HEK293 (cell line): ENCODE measurements around the gene MPDU1.
A peak's percentile ranks its signal among the peaks of the same experiment; 100 is the strongest.

Experiments used
- CTCF ChIA-PET: fragments of 350-600 bp; formaldehyde crosslinking; extraction: SDS; loops from one replicate; lab custom pipeline; 2021; ENCODE audit warnings: antibody characterized with exemption; lab: Yijun Ruan, JAX
- POLR2A ChIA-PET: fragments of 300-600 bp; formaldehyde crosslinking; extraction: SDS; loops from one replicate; lab custom pipeline; 2020; ENCODE audit warnings: antibody characterized with exemption, inconsistent platforms; lab: Yijun Ruan, JAX
- H3K27ac ChIP-seq: fragments of 200-500 bp; sonication (Bioruptor generic); 2 replicates; pipeline ENCODE4 v1.5.1; 2014; ENCODE audit warnings: low read depth, low read length, control low read depth, inconsistent platforms; ENCODE audit errors: extremely low read depth
- H3K36me3 ChIP-seq, 2 experiments: fragments of 200-500 bp in 1 of 2; sonication (Bioruptor generic) in 1 of 2; 1 replicate in 1 of 2; 2 replicates in 1 of 2; pipeline ENCODE4 v1.5.1; 2014 to 2017; ENCODE audit warnings: inconsistent platforms in 2 of 2, low read length in 2 of 2; ENCODE audit not compliant: control insufficient read depth in 2 of 2, insufficient read depth in 1 of 2
- H3K4me1 ChIP-seq: fragments of 200-500 bp; sonication (Bioruptor generic); 2 replicates; pipeline ENCODE4 v1.5.1; 2014; ENCODE audit warnings: mild to moderate bottlenecking, low read length, inconsistent platforms; ENCODE audit not compliant: control insufficient read depth, insufficient read depth
- H3K4me3 ChIP-seq: 2 replicates; pipeline ENCODE4 v1.5.1; 2011; ENCODE audit warnings: low read depth, mild to moderate bottlenecking, control low read depth, low read length, moderate library complexity
- H3K9me3 ChIP-seq: fragments of 200-500 bp; sonication (Bioruptor generic); 2 replicates; pipeline ENCODE4 v1.5.1; 2014; ENCODE audit warnings: low read depth, low read length, inconsistent platforms; ENCODE audit not compliant: control insufficient read depth, insufficient read depth
- HOXA7 ChIP-seq: sonication (generic); formaldehyde crosslinking; IDR thresholded peaks from 2 replicates; pipeline ENCODE4 v1.8.1; 2022; ENCODE audit warnings: missing genetic modification reagents, borderline replicate concordance
- KLF10 ChIP-seq: fragments of 450-650 bp; IDR thresholded peaks from 2 replicates; pipeline ENCODE4 v1.5.1; 2018; ENCODE audit warnings: missing biosample characterization, mild to moderate bottlenecking, missing genetic modification characterization
- KLF9 ChIP-seq: fragments of 450-650 bp; formaldehyde crosslinking; IDR thresholded peaks from 2 replicates; pipeline ENCODE4 v1.5.1; 2016; ENCODE audit warnings: missing biosample characterization, missing genetic modification characterization, low read depth
- SCRT2 ChIP-seq: fragments of 450-650 bp; formaldehyde crosslinking; IDR thresholded peaks from 2 replicates; pipeline ENCODE4 v1.5.1; 2016; ENCODE audit warnings: missing biosample characterization, missing genetic modification characterization
- YY2 ChIP-seq: fragments of 450-650 bp; formaldehyde crosslinking; IDR thresholded peaks from 2 replicates; pipeline ENCODE4 v1.5.1; 2016; ENCODE audit warnings: missing biosample characterization, missing genetic modification characterization
- ZBTB7A ChIP-seq: fragments of 450-650 bp; formaldehyde crosslinking; IDR thresholded peaks from 2 replicates; pipeline ENCODE4 v1.5.1; 2016; ENCODE audit warnings: low read depth, missing biosample characterization, missing genetic modification characterization
- ZNF354C ChIP-seq: fragments of 450-650 bp; formaldehyde crosslinking; IDR thresholded peaks from 2 replicates; pipeline ENCODE4 v1.5.1; 2016; ENCODE audit warnings: missing biosample characterization, missing genetic modification characterization, low read depth, borderline replicate concordance
- ZNF416 ChIP-seq: fragments of 450-650 bp; formaldehyde crosslinking; IDR thresholded peaks from 2 replicates; pipeline ENCODE4 v1.5.1; 2016; ENCODE audit warnings: missing biosample characterization, missing genetic modification characterization
- ZNF521 ChIP-seq: fragments of 450-650 bp; formaldehyde crosslinking; IDR thresholded peaks from 2 replicates; pipeline ENCODE4 v1.5.1; 2017; ENCODE audit warnings: missing biosample characterization, mild to moderate bottlenecking, missing genetic modification characterization
- ZSCAN30 ChIP-seq: fragments of 450-650 bp; IDR thresholded peaks from 2 replicates; pipeline ENCODE4 v1.5.1; 2018; ENCODE audit warnings: missing biosample characterization, mild to moderate bottlenecking, missing genetic modification characterization, moderate library complexity
- TF ChIP-seq, protein P1 (sequence below): fragments of 450-650 bp; formaldehyde crosslinking; IDR thresholded peaks from 2 replicates; pipeline ENCODE4 v1.5.1; 2017; ENCODE audit warnings: missing biosample characterization, missing genetic modification characterization
- TF ChIP-seq, protein P2 (sequence below): fragments of 450-650 bp; formaldehyde crosslinking; IDR thresholded peaks from 2 replicates; pipeline ENCODE4 v1.5.1; 2017; ENCODE audit warnings: missing biosample characterization, missing genetic modification characterization

MPDU1 gene

DNA sequence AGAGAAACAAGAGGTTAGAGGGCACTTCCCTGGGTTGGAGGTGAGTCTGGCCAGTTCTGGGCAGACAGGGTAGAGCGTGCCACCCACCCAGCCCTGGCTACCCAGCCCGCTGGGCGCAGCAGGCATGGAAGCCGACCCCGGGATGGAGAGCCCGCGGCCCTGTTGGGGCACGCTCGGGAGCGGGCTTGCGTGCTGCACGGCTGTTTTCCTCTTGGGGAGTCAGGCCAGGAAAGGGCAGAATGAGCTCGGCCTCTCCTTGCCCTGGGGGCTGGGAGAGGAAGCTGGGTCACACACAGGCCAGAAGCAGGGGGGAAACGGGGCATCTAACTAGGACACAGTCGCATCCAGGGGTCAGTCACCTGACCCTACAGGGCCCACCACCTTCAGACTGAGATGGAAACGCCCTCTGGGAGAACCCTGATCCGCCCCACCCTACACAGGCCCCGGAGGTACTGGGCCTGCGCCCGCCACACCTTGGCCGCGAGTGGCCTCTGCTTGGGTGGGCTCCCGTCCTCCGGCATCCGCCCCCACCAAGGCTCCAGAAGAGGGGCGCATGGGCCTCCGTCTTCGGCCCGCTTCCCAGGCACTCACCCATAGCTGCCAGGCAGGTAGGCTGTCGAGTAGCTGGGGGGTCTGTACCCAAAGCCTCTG lies 5.0 kb downstream of the MPDU1 start:
- ChIA-PET CTCF (interaction anchor here (0.5 to 2.0 kb wide), 10 partner anchors 9 to 542 kb away, joined by 3 to 10 read pairs (median 4); partner anchors contain the start of genes CD68, TP53 and WRAP53), POLR2A (interaction anchor here (1.7 to 3.1 kb wide), 2 partner anchors 9 to 99 kb away, joined by 5 to 18 read pairs; partner anchors contain the start of genes CD68 and TP53)
- Histone ChIP-seq H3K4me3 (no peak overlapping the region), H3K4me1 (no peaks in the 10 kb centered on the region; the same call in 1 of the 2 replicates), H3K9me3 (no peaks in the 10 kb centered on the region), H3K36me3 (peaks cover 26 to 80% of the 10 kb centered on the region in 2 experiments), H3K27ac (no peak overlapping the region)
- TF ChIP-seq, protein P1, sequence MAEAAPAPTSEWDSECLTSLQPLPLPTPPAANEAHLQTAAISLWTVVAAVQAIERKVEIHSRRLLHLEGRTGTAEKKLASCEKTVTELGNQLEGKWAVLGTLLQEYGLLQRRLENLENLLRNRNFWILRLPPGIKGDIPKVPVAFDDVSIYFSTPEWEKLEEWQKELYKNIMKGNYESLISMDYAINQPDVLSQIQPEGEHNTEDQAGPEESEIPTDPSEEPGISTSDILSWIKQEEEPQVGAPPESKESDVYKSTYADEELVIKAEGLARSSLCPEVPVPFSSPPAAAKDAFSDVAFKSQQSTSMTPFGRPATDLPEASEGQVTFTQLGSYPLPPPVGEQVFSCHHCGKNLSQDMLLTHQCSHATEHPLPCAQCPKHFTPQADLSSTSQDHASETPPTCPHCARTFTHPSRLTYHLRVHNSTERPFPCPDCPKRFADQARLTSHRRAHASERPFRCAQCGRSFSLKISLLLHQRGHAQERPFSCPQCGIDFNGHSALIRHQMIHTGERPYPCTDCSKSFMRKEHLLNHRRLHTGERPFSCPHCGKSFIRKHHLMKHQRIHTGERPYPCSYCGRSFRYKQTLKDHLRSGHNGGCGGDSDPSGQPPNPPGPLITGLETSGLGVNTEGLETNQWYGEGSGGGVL (tag by site-specific recombination): no peak
- TF ChIP-seq, protein P2, sequence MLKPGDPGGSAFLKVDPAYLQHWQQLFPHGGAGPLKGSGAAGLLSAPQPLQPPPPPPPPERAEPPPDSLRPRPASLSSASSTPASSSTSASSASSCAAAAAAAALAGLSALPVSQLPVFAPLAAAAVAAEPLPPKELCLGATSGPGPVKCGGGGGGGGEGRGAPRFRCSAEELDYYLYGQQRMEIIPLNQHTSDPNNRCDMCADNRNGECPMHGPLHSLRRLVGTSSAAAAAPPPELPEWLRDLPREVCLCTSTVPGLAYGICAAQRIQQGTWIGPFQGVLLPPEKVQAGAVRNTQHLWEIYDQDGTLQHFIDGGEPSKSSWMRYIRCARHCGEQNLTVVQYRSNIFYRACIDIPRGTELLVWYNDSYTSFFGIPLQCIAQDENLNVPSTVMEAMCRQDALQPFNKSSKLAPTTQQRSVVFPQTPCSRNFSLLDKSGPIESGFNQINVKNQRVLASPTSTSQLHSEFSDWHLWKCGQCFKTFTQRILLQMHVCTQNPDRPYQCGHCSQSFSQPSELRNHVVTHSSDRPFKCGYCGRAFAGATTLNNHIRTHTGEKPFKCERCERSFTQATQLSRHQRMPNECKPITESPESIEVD: no peak

DNA sequence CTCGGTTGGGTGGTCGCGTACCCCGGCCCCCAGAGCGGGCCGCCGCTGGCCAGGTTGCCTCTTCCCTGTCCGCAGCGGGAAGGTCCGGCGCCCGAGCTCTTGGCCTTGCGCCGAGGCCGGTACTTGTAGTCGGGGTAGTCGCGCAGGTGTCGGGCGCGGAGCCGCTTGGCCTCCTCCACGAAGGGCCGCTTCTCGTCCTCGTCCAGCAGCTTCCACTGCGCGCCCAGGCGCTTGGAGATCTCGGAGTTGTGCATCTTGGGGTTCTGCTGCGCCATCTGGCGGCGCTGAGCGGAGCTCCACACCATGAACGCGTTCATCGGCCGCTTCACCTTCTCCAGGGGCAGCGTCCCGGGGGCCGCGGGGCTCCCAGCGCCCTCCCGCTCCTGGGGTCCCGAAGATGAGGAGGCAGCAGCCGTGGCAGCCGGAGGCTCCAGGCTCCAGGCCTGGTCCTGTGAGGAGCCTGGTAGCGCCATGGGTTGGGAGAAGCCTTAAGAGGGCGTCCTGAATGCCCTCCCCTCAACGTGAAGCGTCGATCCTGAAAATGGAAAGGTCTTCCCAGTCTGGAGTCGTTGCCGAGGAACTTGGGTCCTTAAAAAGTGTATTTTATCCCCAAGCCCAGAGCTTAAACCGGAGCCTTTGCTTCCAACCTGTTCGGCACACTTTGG lies 5.7 kb downstream of the MPDU1 start:
- ChIA-PET CTCF (interaction anchor here (0.5 to 2.0 kb wide), 12 partner anchors 9 to 543 kb away, joined by 3 to 10 read pairs (median 4); partner anchors contain the start of genes CD68, TP53 and WRAP53), POLR2A (interaction anchor here (1.7 to 3.1 kb wide), 2 partner anchors 9 to 98 kb away, joined by 5 to 18 read pairs; partner anchors contain the start of genes CD68 and TP53)
- TF ChIP-seq YY2 (tag by site-specific recombination) (no peak), HOXA7 (CRISPR knock-in tag) (no peak), ZNF416 (tag by site-specific recombination) (no peak), ZNF354C (tag by site-specific recombination) (no peak), ZNF521 (no peak), ZSCAN30 (tag by site-specific recombination) (no peak), KLF9 (tag by site-specific recombination) (no peak)

DNA sequence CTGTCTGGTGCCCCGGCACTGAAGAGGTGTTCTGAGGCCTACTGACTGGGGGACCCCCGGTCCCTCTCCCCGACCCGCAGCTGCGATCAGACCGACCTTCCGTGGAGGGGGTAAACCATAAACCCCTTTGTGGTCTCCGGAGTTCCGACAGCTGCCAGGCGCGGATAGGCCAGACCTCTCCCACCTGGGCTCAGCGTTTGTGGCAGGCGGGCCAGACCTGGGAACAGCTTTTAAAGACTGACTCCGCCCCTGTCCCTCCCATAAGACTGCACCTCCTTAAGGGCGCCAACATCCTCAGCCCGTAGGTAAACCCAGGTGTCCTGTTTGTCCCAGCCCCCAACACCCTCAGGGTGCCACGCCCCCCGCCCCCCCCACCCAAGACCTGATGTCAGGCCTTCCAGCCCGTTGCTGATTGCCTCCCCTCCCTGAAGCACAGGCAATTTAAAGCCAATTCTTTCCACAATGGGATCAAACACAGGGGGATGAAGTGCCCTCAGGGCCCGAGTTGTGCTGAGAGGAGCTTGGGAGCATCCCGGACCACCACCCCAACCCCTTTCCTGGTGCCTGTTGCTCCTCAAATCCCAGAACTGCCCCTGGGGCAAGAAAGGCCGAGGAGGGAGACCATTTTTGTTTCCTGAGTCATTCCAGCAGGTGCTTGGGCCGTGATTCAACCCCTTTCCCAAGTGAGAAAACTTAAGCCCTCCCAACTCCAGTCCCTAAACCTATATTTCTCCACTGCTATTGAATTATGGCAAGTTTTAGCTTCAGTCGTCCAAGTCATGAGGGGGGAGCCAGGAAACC lies 6.4 kb downstream of the MPDU1 start, which contains the start of gene SOX15:
SOX15 (minus strand) TSS at position 204 of the 801 bp plus-strand sequence. CDS start 418 bp downstream, outside the sequence.
- TF ChIP-seq ZBTB7A (tag by site-specific recombination): no peak
- peak; percentile 55; the same call in 1 of the 2 replicates for TF ChIP-seq KLF9 (tag by site-specific recombination)
- TF ChIP-seq KLF10: 0 out of 2 replicates have a peak, but pooled peaks have one; percentile 23
- peak; percentile 20; the same call in 1 of the 2 replicates for TF ChIP-seq SCRT2 (tag by site-specific recombination)
- ChIA-PET POLR2A (interaction anchor here (0.6 to 3.1 kb wide), 6 partner anchors 9 to 311 kb away, joined by 3 to 18 read pairs (median 4); partner anchors contain the start of genes CD68 and TP53), CTCF (interaction anchor here (0.6 to 2.0 kb wide), 8 partner anchors 10 to 291 kb away, joined by 3 to 10 read pairs (median 4); partner anchors contain the start of genes CD68, TP53 and WRAP53)
- Histone ChIP-seq H3K27ac (peak within 1 kb of the TSS; percentile 8; the same call in 1 of the 2 replicates), H3K4me3 (no peak within 1 kb of the TSS), H3K9me3 (no peaks in the 10 kb centered on the region), H3K36me3 (peaks cover 40 to 94% of the 10 kb centered on the region in 2 experiments), H3K4me1 (no peaks in the 10 kb centered on the region; the same call in 1 of the 2 replicates)

More for the DNA sequence above, 5.7 kb downstream of the MPDU1 start:
- H3K4me3 ChIP-seq: no peak overlapping the region
- peaks cover 33 to 86% of the 10 kb centered on the region in 2 experiments for H3K36me3 ChIP-seq
- H3K9me3 ChIP-seq: no peaks in the 10 kb centered on the region
- no peak overlapping the region for H3K27ac ChIP-seq
- no peaks in the 10 kb centered on the region; the same call in 1 of the 2 replicates for H3K4me1 ChIP-seq
